CD14-positive monocyte (primary cell): Measurements from ENCODE around the gene ASTN1. TPM values are rescaled to one million over a fixed set of nuclear protein-coding genes. Genes with fewer than 3 reads are reported as not detected.

ENCODE experiments used
- DNase-seq, 3 donors: peaks; one replicate each; pipeline ENCODE4 v3.0.0-alpha.2; 2011 to 2022
- H2AFZ ChIP-seq: 2 replicates; pipeline ENCODE4 v1.6.0; 2012; ENCODE audit warnings: mild to moderate bottlenecking, low read depth, low read length, inconsistent platforms; ENCODE audit not compliant: insufficient read depth, poor library complexity, severe bottlenecking
- H3K27ac ChIP-seq, 2 donors: 1 replicate in 1 of 2; 2 replicates in 1 of 2; pipeline ENCODE4 v1.5.1; 2012 to 2013; ENCODE audit warnings: low read length in 2 of 2, control low read depth in 1 of 2, inconsistent platforms in 1 of 2, low read depth in 1 of 2, mild to moderate bottlenecking in 1 of 2
- H3K27me3 ChIP-seq, 2 donors: one replicate each; pipeline versions ENCODE4 v1.6.0 to v1.6.1; 2011 to 2013; ENCODE audit warnings: low read length in 2 of 2; ENCODE audit not compliant: control insufficient read depth in 2 of 2, insufficient read depth in 2 of 2
- H3K36me3 ChIP-seq, 2 donors: replicated peaks in 1 of 2; 1 replicate in 1 of 2; 2 replicates in 1 of 2; pipeline versions ENCODE4 v1.5.1 to v1.6.1; 2012 to 2013; ENCODE audit warnings: low read length in 2 of 2, control low read depth in 1 of 2, inconsistent platforms in 1 of 2, mild to moderate bottlenecking in 1 of 2; ENCODE audit not compliant: insufficient read depth in 2 of 2, control insufficient read depth in 1 of 2
- H3K4me1 ChIP-seq, 2 donors: 1 replicate in 1 of 2; 2 replicates in 1 of 2; pipeline versions ENCODE4 v1.5.1 to v1.6.1; 2012 to 2013; ENCODE audit warnings: low read length in 2 of 2, control low read depth in 1 of 2, inconsistent platforms in 1 of 2, mild to moderate bottlenecking in 1 of 2, moderate library complexity in 1 of 2; ENCODE audit not compliant: insufficient read depth in 2 of 2, control insufficient read depth in 1 of 2
- H3K4me2 ChIP-seq: replicated peaks from 2 replicates; pipeline ENCODE3; 2012; ENCODE audit warnings: low read length, moderate library complexity, mild to moderate bottlenecking; ENCODE audit not compliant: poor library complexity, severe bottlenecking; ENCODE audit errors: extremely low read depth
- H3K4me3 ChIP-seq, 3 experiments: fragments of 200-600 bp in 1 of 3; sonication (generic) in 1 of 3; replicated peaks in 1 of 3; 1 replicate in 2 of 3; 2 replicates in 1 of 3; pipeline ENCODE4 v1.5.1; 2011 to 2013; ENCODE audit warnings: low read length in 3 of 3, mild to moderate bottlenecking in 3 of 3, control low read depth in 2 of 3, low read depth in 2 of 3, inconsistent platforms in 1 of 3, moderate library complexity in 1 of 3
- H3K79me2 ChIP-seq: 2 replicates; pipeline ENCODE4 v1.6.0; 2012; ENCODE audit warnings: mild to moderate bottlenecking, control low read depth, inconsistent platforms, low read length, moderate library complexity; ENCODE audit not compliant: insufficient read depth
- H3K9ac ChIP-seq: 2 replicates; pipeline ENCODE4 v1.6.0; 2017; ENCODE audit warnings: low read length, mild to moderate bottlenecking; ENCODE audit not compliant: insufficient read depth, poor library complexity, severe bottlenecking
- H3K9me3 ChIP-seq, 2 donors: replicated peaks in 1 of 2; 1 replicate in 1 of 2; 2 replicates in 1 of 2; pipeline versions ENCODE4 v1.5.1 to v1.6.1; 2012 to 2013; ENCODE audit warnings: low read length in 2 of 2, control low read depth in 1 of 2; ENCODE audit not compliant: control insufficient read depth in 1 of 2, insufficient read depth in 1 of 2
- H4K20me1 ChIP-seq: 2 replicates; pipeline ENCODE4 v1.6.0; 2012; ENCODE audit warnings: mild to moderate bottlenecking, low read length, control low read depth, moderate library complexity; ENCODE audit not compliant: insufficient read depth
- H3K27ac Mint-ChIP-seq, 7 donors: one replicate each; pipeline ENCODE4 v1.8.0; 2020; ENCODE audit warnings: mild to moderate bottlenecking in 7 of 7, mixed read lengths in 7 of 7, moderate library complexity in 6 of 7, inconsistent platforms in 2 of 7
- H3K27me3 Mint-ChIP-seq, 3 donors: one replicate each; pipeline ENCODE4 v1.8.0; 2021 to 2022; ENCODE audit warnings: low read depth in 3 of 3, mild to moderate bottlenecking in 3 of 3, mixed read lengths in 3 of 3, moderate library complexity in 3 of 3, inconsistent platforms in 1 of 3
- H3K36me3 Mint-ChIP-seq, 2 donors: one replicate each; pipeline ENCODE4 v1.8.0; 2020; ENCODE audit warnings: mixed read lengths in 2 of 2, inconsistent platforms in 1 of 2, mild to moderate bottlenecking in 1 of 2
- H3K4me1 Mint-ChIP-seq: one replicate; pipeline ENCODE4 v1.8.0; 2020; ENCODE audit warnings: mild to moderate bottlenecking, mixed read lengths
- H3K4me3 Mint-ChIP-seq, 2 donors: one replicate each; pipeline ENCODE4 v1.8.0; 2020; ENCODE audit warnings: mild to moderate bottlenecking in 2 of 2, mixed read lengths in 2 of 2, moderate library complexity in 1 of 2
- H3K9me3 Mint-ChIP-seq, 7 donors: one replicate each; pipeline ENCODE4 v1.8.0; 2020 to 2022; ENCODE audit warnings: mixed read lengths in 7 of 7, mild to moderate bottlenecking in 6 of 7, moderate library complexity in 6 of 7, inconsistent platforms in 2 of 7
- WGBS: methylation state at CpG from one replicate; pipeline ENCODE4 v1.1.5; 2013; ENCODE audit warnings: missing lambda C conversion rate; ENCODE audit not compliant: insufficient coverage; 5-methylcytosine and 5-hydroxymethylcytosine counted together
- intact Hi-C, 2 donors: fragments of 100-400 bp; cut with micrococcal nuclease; formaldehyde crosslinking; loops; one replicate each; pipeline versions ENCODE4 v1.15.0 to v1.15.1; 2023
- polyA plus RNA-seq, 3 donors: library from polyadenylated mRNA; depleted of rRNA in 1 of 3; unstranded in 2 of 3; stranded (reverse) in 1 of 3; fragments of 300-500 nt in 2 of 3; fragments of >200 nt in 1 of 3; fragmentation: Illumina TruSeq in 2 of 3; gene quantifications; 1 replicate in 2 of 3; 2 replicates in 1 of 3; pipeline ENCODE4 v1.2.3, GENCODE V29; 2012 to 2021
- TF ChIP-seq, protein P1 (sequence below): fragments of 200-600 bp; IDR thresholded peaks from one replicate; pipeline ENCODE4 v1.8.0; 2022; ENCODE audit warnings: antibody characterized with exemption, mild to moderate bottlenecking

The ASTN1 gene
- polyA plus RNA-seq, 3 donors, result not detected

DNA sequence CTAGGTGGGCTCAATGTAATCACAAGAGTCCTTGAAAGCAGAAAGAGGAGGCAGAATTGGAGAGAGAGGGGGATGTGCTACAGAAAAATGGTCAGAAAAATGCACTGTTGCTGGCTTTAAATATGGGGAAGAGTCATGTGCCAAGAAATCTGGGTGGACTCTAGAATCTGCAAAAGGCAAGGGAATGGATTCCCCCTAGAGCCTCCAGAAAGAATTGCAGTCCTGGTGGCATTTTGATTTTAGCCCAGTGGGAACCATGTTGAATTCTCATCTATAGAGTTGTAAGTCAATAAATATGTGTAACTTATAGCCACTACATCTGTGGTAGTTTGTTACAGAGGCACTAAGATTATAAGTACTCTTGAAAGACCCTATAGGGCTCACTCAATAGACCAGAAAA is 210.3 kb downstream of the ASTN1 start:
- intact Hi-C loops, result no loop called here
- Histone ChIP-seq H3K4me1 (no peaks in the 10 kb centered on the region), H3K4me3 (no peak overlapping the region), H2AFZ (no peak overlapping the region), H3K27me3 (no peaks in the 10 kb centered on the region), H3K36me3 (no peaks in the 10 kb centered on the region), H3K9ac (no peak overlapping the region), H3K9me3 (peaks cover 0 to 3% of the 10 kb centered on the region in 2 donors), H3K79me2 (no peaks in the 10 kb centered on the region), H3K4me2 (no peak overlapping the region), H3K27ac (no peak overlapping the region), H4K20me1 (no peaks in the 10 kb centered on the region)
- no peaks in the 10 kb centered on the region for H3K4me1 Mint-ChIP-seq
- peaks cover 0 to 5% (median 0%) of the 10 kb centered on the region in 7 donors for H3K9me3 Mint-ChIP-seq
- H3K36me3 Mint-ChIP-seq, result no peaks in the 10 kb centered on the region
- DNase-seq, result no peak
- TF ChIP-seq, protein P1, sequence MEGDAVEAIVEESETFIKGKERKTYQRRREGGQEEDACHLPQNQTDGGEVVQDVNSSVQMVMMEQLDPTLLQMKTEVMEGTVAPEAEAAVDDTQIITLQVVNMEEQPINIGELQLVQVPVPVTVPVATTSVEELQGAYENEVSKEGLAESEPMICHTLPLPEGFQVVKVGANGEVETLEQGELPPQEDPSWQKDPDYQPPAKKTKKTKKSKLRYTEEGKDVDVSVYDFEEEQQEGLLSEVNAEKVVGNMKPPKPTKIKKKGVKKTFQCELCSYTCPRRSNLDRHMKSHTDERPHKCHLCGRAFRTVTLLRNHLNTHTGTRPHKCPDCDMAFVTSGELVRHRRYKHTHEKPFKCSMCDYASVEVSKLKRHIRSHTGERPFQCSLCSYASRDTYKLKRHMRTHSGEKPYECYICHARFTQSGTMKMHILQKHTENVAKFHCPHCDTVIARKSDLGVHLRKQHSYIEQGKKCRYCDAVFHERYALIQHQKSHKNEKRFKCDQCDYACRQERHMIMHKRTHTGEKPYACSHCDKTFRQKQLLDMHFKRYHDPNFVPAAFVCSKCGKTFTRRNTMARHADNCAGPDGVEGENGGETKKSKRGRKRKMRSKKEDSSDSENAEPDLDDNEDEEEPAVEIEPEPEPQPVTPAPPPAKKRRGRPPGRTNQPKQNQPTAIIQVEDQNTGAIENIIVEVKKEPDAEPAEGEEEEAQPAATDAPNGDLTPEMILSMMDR, result no peak
- H3K4me3 Mint-ChIP-seq, result no peak overlapping the region
- H3K27me3 Mint-ChIP-seq, result no peaks in the 10 kb centered on the region
- no peak overlapping the region for H3K27ac Mint-ChIP-seq

DNA sequence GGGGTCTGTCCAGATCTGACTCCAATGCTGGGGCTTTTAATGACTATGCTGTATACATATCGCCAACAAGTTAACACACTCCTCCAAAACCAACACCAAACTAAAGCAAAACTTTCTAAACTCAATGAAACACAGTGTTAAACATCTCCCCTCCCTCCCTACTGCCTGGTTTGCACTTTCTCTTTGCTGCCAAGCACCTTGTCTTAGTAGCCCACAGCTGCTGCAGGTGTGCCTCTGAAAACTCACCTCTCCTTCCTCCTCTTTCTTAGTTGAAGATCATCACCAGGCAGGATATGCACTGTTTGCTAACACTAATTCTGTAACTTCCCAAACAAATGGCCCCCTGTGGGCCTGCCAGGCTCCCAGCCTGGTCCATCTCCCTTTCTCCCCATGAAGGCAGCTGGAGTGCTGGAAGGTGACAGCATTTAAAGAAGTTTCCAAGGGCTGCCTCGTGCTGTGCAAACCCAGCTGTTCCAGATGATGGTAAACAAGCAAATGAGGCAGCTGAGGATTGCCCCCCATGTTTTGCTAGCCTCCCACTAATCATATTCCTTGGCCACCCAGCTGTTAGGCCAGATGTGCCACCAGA is 213.7 kb downstream of the ASTN1 start:
- Histone ChIP-seq H3K27me3 (no peaks in the 10 kb centered on the region), H3K4me1 (no peaks in the 10 kb centered on the region), H3K27ac (no peak overlapping the region), H3K9ac (no peak overlapping the region), H3K36me3 (no peaks in the 10 kb centered on the region), H3K9me3 (peaks cover 0 to 3% of the 10 kb centered on the region in 2 donors), H3K4me2 (no peak overlapping the region), H3K4me3 (no peak overlapping the region), H3K79me2 (no peaks in the 10 kb centered on the region), H4K20me1 (no peaks in the 10 kb centered on the region), H2AFZ (no peak overlapping the region)
- TF ChIP-seq, protein P1, result no peak
- peaks cover 0 to 6% (median 0%) of the 10 kb centered on the region in 7 donors for H3K9me3 Mint-ChIP-seq
- intact Hi-C loops, result no loop called here
- H3K36me3 Mint-ChIP-seq, result no peaks in the 10 kb centered on the region
- no peak for DNase-seq
- no peaks in the 10 kb centered on the region for H3K4me1 Mint-ChIP-seq
- peaks cover 0 to 1% (median 0%) of the 10 kb centered on the region in 3 donors for H3K27me3 Mint-ChIP-seq
- H3K4me3 Mint-ChIP-seq, result no peak overlapping the region
- H3K27ac Mint-ChIP-seq, result no peak overlapping the region
- WGBS, result 83% methylated on average over 1 of the region's 2 CpGs
